ENCODE measurements around the gene PLA2G2F.

Gene PLA2G2F

GRCh38 chr1:20141001-20141400 lies 1.9 kb downstream of the PLA2G2F start:
- Histone ChIP-seq H3K27me3 (ENCODE audit: control insufficient read depth in 2 of 2, insufficient read depth in 2 of 2, low read length in 2 of 2) (no peaks in the 10 kb centered on the region), H3K9ac (ENCODE audit: low read depth in 1 of 2, low read length in 2 of 2) (no peak overlapping the region), H3K36me3 (ENCODE audit: control insufficient read depth in 2 of 2, insufficient read depth in 2 of 2, low read length in 2 of 2) (no peaks in the 10 kb centered on the region), H3K4me3 (ENCODE audit: low read length in 2 of 2) (no peak overlapping the region), H3K9me3 (ENCODE audit: control insufficient read depth in 2 of 2, low read length in 2 of 2) (no peaks in the 10 kb centered on the region), H3K27ac (ENCODE audit: low read depth in 2 of 2, low read length in 2 of 2) (no peak overlapping the region), H3K4me1 (ENCODE audit: control insufficient read depth in 2 of 2, insufficient read depth in 2 of 2, low read length in 2 of 2) (no peaks in the 10 kb centered on the region)

GRCh38 chr1:20141466-20141865 lies 2.3 kb downstream of the PLA2G2F start:
- Histone ChIP-seq H3K27me3 (ENCODE audit: control insufficient read depth in 2 of 2, insufficient read depth in 2 of 2, low read length in 2 of 2) (no peaks in the 10 kb centered on the region), H3K27ac (ENCODE audit: low read depth in 2 of 2, low read length in 2 of 2) (no peak overlapping the region)

GRCh38 chr1:20142001-20142710 lies 3.0 kb downstream of the PLA2G2F start:
- H3K4me3 ChIP-seq (ENCODE audit: low read length in 2 of 2), result no peak overlapping the region
- H3K4me1 ChIP-seq (ENCODE audit: control insufficient read depth in 2 of 2, insufficient read depth in 2 of 2, low read length in 2 of 2), result no peaks in the 10 kb centered on the region
- no peaks in the 10 kb centered on the region for H3K36me3 ChIP-seq (ENCODE audit: control insufficient read depth in 2 of 2, insufficient read depth in 2 of 2, low read length in 2 of 2)
- no peak overlapping the region for H3K9ac ChIP-seq (ENCODE audit: low read depth in 1 of 2, low read length in 2 of 2)
- no peaks in the 10 kb centered on the region for H3K9me3 ChIP-seq (ENCODE audit: control insufficient read depth in 2 of 2, low read length in 2 of 2)
- no peak overlapping the region for H3K27ac ChIP-seq (ENCODE audit: low read depth in 2 of 2, low read length in 2 of 2)
- no peaks in the 10 kb centered on the region for H3K27me3 ChIP-seq (ENCODE audit: control insufficient read depth in 2 of 2, insufficient read depth in 2 of 2, low read length in 2 of 2)

More at GRCh38 chr1:20141466-20141865, 2.3 kb downstream of the PLA2G2F start:
- no peaks in the 10 kb centered on the region for H3K4me1 ChIP-seq (ENCODE audit: control insufficient read depth in 2 of 2, insufficient read depth in 2 of 2, low read length in 2 of 2)
- H3K9ac ChIP-seq (ENCODE audit: low read depth in 1 of 2, low read length in 2 of 2), result no peak overlapping the region
- H3K36me3 ChIP-seq (ENCODE audit: control insufficient read depth in 2 of 2, insufficient read depth in 2 of 2, low read length in 2 of 2), result no peaks in the 10 kb centered on the region
- H3K9me3 ChIP-seq (ENCODE audit: control insufficient read depth in 2 of 2, low read length in 2 of 2), result no peaks in the 10 kb centered on the region
- no peak overlapping the region for H3K4me3 ChIP-seq (ENCODE audit: low read length in 2 of 2)

GRCh38 chr1:20143318-20143717 lies 4.2 kb downstream of the PLA2G2F start:
- H3K36me3 ChIP-seq (ENCODE audit: control insufficient read depth in 2 of 2, insufficient read depth in 2 of 2, low read length in 2 of 2), result no peaks in the 10 kb centered on the region
- H3K9ac ChIP-seq (ENCODE audit: low read depth in 1 of 2, low read length in 2 of 2), result no peak overlapping the region
- no peaks in the 10 kb centered on the region for H3K9me3 ChIP-seq (ENCODE audit: control insufficient read depth in 2 of 2, low read length in 2 of 2)
- no peaks in the 10 kb centered on the region for H3K4me1 ChIP-seq (ENCODE audit: control insufficient read depth in 2 of 2, insufficient read depth in 2 of 2, low read length in 2 of 2)
- H3K4me3 ChIP-seq (ENCODE audit: low read length in 2 of 2), result no peak overlapping the region
- no peaks in the 10 kb centered on the region for H3K27me3 ChIP-seq (ENCODE audit: control insufficient read depth in 2 of 2, insufficient read depth in 2 of 2, low read length in 2 of 2)
- H3K27ac ChIP-seq (ENCODE audit: low read depth in 2 of 2, low read length in 2 of 2), result no peak overlapping the region

- Histone ChIP-seq H3K36me3 (ENCODE audit: control insufficient read depth in 2 of 2, insufficient read depth in 2 of 2, low read length in 2 of 2) (no peaks in the 10 kb centered on the region), H3K9ac (ENCODE audit: low read depth in 1 of 2, low read length in 2 of 2) (no peak overlapping the region), H3K27me3 (ENCODE audit: control insufficient read depth in 2 of 2, insufficient read depth in 2 of 2, low read length in 2 of 2) (no peaks in the 10 kb centered on the region)
Measured at GRCh38 chr1:20143734-20144565, 4.8 kb downstream of the PLA2G2F start.

GRCh38 chr1:20147846-20148570 lies 8.9 kb downstream of the PLA2G2F start:
- Histone ChIP-seq H3K4me1 (ENCODE audit: control insufficient read depth in 2 of 2, insufficient read depth in 2 of 2, low read length in 2 of 2) (peaks cover 6 to 8% of the 10 kb centered on the region in 2 donors), H3K9ac (ENCODE audit: low read depth in 1 of 2, low read length in 2 of 2) (no peak overlapping the region), H3K4me3 (ENCODE audit: low read length in 2 of 2) (no peak overlapping the region), H3K9me3 (ENCODE audit: control insufficient read depth in 2 of 2, low read length in 2 of 2) (no peaks in the 10 kb centered on the region), H3K27ac (ENCODE audit: low read depth in 2 of 2, low read length in 2 of 2) (no peak overlapping the region), H3K36me3 (ENCODE audit: control insufficient read depth in 2 of 2, insufficient read depth in 2 of 2, low read length in 2 of 2) (no peaks in the 10 kb centered on the region), H3K27me3 (ENCODE audit: control insufficient read depth in 2 of 2, insufficient read depth in 2 of 2, low read length in 2 of 2) (no peaks in the 10 kb centered on the region)

More at GRCh38 chr1:20143734-20144565, 4.8 kb downstream of the PLA2G2F start:
- Histone ChIP-seq H3K9me3 (ENCODE audit: control insufficient read depth in 2 of 2, low read length in 2 of 2) (no peaks in the 10 kb centered on the region), H3K27ac (ENCODE audit: low read depth in 2 of 2, low read length in 2 of 2) (no peak overlapping the region), H3K4me1 (ENCODE audit: control insufficient read depth in 2 of 2, insufficient read depth in 2 of 2, low read length in 2 of 2) (no peaks in the 10 kb centered on the region), H3K4me3 (ENCODE audit: low read length in 2 of 2) (no peak overlapping the region)

- Histone ChIP-seq H3K9ac (ENCODE audit: low read depth in 1 of 2, low read length in 2 of 2) (no peak overlapping the region), H3K4me3 (ENCODE audit: low read length in 2 of 2) (no peak overlapping the region), H3K36me3 (ENCODE audit: control insufficient read depth in 2 of 2, insufficient read depth in 2 of 2, low read length in 2 of 2) (no peaks in the 10 kb centered on the region), H3K27ac (ENCODE audit: low read depth in 2 of 2, low read length in 2 of 2) (no peak overlapping the region), H3K27me3 (ENCODE audit: control insufficient read depth in 2 of 2, insufficient read depth in 2 of 2, low read length in 2 of 2) (no peaks in the 10 kb centered on the region), H3K9me3 (ENCODE audit: control insufficient read depth in 2 of 2, low read length in 2 of 2) (no peaks in the 10 kb centered on the region), H3K4me1 (ENCODE audit: control insufficient read depth in 2 of 2, insufficient read depth in 2 of 2, low read length in 2 of 2) (peaks cover 6 to 8% of the 10 kb centered on the region in 2 donors)
Measured at GRCh38 chr1:20148571-20149500, 9.7 kb downstream of the PLA2G2F start.

- no peaks in the 10 kb centered on the region for H3K36me3 ChIP-seq (ENCODE audit: control insufficient read depth in 2 of 2, insufficient read depth in 2 of 2, low read length in 2 of 2)
- no peak overlapping the region for H3K27ac ChIP-seq (ENCODE audit: low read depth in 2 of 2, low read length in 2 of 2)
- H3K27me3 ChIP-seq (ENCODE audit: control insufficient read depth in 2 of 2, insufficient read depth in 2 of 2, low read length in 2 of 2), result no peaks in the 10 kb centered on the region
- H3K4me3 ChIP-seq (ENCODE audit: low read length in 2 of 2), result no peak overlapping the region
- no peak overlapping the region for H3K9ac ChIP-seq (ENCODE audit: low read depth in 1 of 2, low read length in 2 of 2)
- H3K4me1 ChIP-seq (ENCODE audit: control insufficient read depth in 2 of 2, insufficient read depth in 2 of 2, low read length in 2 of 2), result peaks cover 6 to 8% of the 10 kb centered on the region in 2 donors
- H3K9me3 ChIP-seq (ENCODE audit: control insufficient read depth in 2 of 2, low read length in 2 of 2), result no peaks in the 10 kb centered on the region
Measured at GRCh38 chr1:20149601-20150325, 10.6 kb downstream of the PLA2G2F start.

GRCh38 chr1:20150326-20150705 lies 11.2 kb downstream of the PLA2G2F start:
- Histone ChIP-seq H3K4me3 (ENCODE audit: low read length in 2 of 2) (no peak overlapping the region), H3K9me3 (ENCODE audit: control insufficient read depth in 2 of 2, low read length in 2 of 2) (no peaks in the 10 kb centered on the region), H3K9ac (ENCODE audit: low read depth in 1 of 2, low read length in 2 of 2) (no peak overlapping the region), H3K27me3 (ENCODE audit: control insufficient read depth in 2 of 2, insufficient read depth in 2 of 2, low read length in 2 of 2) (no peaks in the 10 kb centered on the region), H3K4me1 (ENCODE audit: control insufficient read depth in 2 of 2, insufficient read depth in 2 of 2, low read length in 2 of 2) (peaks cover 6 to 8% of the 10 kb centered on the region in 2 donors), H3K27ac (ENCODE audit: low read depth in 2 of 2, low read length in 2 of 2) (no peak overlapping the region), H3K36me3 (ENCODE audit: control insufficient read depth in 2 of 2, insufficient read depth in 2 of 2, low read length in 2 of 2) (no peaks in the 10 kb centered on the region)
